ENCODE data around the gene CAPN5. TPM values are rescaled to one million over a fixed set of nuclear protein-coding genes. Genes with fewer than 3 reads are reported as not detected.
"Not testable (repeated sequence)": the region's sequence is repeated elsewhere in the genome, so short reads cannot be mapped to it uniquely, and the experiment has no call there.

The CAPN5 gene
- total RNA-seq, 1 donor from 2014 or later: 2.6 TPM

DNA sequence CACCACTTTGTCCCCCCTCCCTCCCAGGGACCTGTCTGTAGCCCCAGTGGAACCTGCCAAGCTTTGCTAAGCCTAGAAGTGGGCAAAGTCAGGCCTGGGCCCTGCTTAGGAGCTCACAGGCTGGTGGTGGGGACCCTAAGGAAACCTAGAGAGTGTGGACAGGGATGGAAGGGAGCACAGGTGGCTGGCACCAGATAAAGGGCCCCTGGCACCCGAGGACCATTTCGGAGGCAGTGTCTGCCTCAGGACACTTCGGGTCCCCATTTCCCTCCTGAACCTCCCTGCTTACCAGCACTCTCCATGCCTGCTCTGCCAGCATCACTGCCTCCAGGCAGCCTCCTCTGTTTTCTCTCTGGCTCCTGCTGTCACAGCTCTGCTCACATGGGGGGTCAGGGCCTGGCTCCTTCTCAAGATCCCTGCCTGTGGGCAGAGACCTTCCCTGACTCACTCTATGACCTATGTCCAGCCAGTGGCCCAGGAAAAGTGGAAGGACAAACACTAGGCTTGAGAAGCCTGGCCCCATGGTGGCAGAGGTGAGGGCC lies 22.3 kb downstream of the CAPN5 start:
- no peak for ATAC-seq (ENCODE audit: poor library complexity)
- intact Hi-C loops (cut with DNase I): no loop called here
- peak; percentile 33 for DNase-seq

DNA sequence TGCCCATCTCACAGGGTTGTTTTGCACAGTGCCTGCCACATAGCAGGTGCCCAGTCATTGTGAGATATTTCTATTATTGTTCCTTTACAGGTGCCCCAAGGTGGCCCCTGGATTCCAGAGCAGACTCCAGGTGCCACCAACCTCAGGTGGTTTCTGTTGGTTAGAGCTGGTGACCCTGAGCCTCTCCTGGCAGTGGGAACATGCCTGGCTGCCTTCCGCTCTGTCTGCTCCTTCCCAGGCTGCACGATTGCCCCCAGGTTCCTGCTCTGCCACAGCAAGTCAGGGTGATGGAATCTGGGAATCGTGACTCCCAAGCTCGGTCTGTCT lies 23.2 kb downstream of the CAPN5 start:
- no peak for ATAC-seq (ENCODE audit: poor library complexity)
- intact Hi-C loops (cut with DNase I): loop anchor here (2.0 kb wide), 1 partner anchor 43 kb away; no protein-coding TSS in a partner anchor
- DNase-seq: no peak

DNA sequence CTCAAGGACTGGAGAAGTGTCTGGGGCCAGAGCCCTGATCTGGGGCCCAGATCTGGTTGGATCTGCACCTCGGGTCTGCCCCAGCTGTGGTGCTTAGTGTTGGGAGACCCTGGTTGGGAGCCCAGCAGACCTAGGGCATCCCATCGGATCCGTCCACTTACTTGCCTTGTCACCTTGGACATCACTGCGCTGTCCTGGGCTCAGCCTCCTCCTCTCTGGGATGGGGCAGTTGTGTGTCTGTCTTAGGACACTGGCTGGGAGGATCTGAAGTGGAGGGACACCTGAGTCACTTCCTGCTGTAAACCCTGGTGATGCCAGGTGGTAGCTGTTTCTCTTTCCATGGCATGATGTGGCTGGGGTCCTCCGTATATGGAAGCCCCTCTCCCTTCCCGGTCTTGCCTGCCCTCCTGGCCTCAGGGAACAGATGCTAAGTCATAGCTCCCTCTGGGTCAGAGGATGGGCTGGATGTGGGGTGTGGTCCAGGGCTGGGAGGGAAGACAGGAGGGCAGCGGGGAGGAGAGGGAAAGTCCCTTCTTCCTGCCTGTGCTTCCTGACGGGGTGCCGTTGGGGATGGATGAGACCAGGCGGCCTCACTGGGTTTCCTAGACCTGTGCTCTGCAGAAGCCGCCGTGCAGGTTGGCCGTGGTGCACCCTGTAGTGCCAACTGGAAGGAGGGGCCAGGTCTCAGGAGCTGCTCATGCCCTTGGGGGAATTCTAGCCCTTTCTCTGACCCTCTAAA lies 23.8 kb downstream of the CAPN5 start:
- DNase-seq: peak; percentile 35
- intact Hi-C loops (cut with DNase I): loop anchor here (2.0 kb wide), 1 partner anchor 44 kb away; no protein-coding TSS in a partner anchor
- ATAC-seq (ENCODE audit: poor library complexity): no peak

DNA sequence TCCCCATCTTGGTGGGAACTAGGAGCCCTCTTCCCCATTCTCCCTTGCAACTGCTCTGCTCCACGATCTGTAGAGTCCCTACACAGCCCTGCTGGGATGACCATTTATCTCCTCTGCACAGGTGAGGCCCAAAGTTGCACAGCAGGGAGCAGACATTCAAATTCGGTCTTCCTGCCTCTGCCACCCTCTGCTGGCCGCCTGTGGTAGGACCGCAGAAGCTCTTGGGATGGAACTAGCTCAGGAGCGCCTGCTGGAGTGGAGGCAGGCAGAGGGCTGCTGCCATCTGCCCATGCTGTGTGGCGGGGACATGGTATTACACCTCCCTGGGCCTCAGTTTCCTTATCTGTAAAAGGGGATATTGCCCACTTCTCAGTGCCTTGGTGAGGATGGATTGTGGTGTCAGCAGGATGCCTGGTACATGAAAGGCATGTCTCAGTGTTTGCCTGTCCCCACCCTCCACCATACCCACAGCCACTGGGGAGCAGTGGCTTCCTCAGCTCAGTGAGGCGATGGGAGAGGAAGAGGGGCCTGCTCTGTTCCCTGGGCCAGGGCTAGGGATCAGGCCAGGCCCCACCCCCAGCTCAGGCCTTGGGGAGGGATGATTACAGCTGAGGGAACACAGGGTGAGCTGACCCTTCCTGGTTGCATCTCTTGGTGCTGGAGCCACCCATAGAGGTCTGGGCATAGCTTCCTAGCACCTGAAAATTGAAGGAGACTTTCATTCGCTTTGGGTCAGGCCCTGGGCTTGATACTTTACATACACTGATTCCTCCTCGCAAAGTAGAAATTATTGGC lies 24.6 kb downstream of the CAPN5 start:
- ATAC-seq (ENCODE audit: poor library complexity): peak; percentile 85
- intact Hi-C loops (cut with DNase I): loop anchor here (2.0 kb wide), 1 partner anchor 45 kb away; no protein-coding TSS in a partner anchor
- DNase-seq: peak; percentile 90

DNA sequence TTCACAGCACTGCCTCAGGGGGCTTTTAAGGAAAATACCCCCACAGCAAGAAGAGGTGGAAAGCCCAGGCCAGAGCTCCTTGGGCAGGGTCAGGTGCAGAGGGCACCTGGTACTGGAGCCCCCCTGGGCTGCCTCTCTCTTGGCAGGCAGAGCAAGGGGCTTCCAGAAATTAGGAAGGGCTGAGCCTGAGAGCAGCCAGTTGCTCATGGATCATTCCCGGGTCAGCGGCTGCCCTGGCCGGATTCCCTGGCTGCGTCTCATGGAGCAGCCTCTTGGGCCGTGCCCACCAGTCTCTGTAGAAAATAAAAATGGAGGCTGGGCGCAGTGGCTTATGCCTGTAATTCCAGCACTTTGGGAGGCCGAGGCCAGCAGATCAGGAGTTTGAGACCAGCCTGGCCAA lies 25.6 kb downstream of the CAPN5 start:
- intact Hi-C loops (cut with DNase I): no loop called here
- ATAC-seq (ENCODE audit: poor library complexity) (no peak), DNase-seq (peak; percentile 47)

DNA sequence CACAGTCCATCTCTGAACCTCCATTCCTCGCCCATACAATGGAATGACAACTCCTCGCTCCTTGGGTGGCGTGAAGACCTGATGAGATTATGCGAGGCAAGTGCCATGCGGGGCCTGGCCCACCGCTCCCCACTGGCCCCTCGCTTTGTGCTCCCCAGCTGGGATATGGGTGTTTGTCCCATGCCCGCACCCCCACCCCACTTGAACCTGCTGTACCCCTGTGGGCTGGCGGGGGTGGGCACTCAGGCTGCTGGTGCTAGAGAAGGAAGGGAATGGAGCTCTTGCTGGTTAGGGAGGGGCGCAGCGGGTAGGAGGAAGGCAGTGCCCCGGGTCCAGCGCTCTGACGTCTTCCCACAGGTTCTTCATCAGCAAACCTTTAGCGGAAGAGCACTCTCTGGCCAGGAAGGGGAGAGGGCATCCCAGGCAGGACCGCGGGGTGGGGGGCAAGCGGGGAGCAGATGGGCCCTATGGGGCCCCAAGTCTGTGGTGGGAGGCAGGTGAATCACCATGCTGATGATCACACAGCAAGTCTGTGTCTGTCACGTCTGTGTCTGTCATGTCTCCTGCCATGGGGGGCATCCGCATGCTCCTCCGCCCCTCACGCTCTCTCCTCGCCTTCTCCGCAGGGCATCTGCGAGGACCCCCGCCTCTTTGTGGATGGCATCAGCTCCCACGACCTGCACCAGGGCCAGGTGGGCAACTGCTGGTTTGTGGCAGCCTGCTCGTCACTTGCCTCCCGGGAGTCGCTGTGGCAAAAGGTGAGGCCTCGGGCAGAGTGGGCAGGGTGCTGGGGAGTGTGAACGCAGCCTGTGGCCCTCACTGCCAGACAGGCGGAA lies 26.5 kb downstream of the CAPN5 start:
- intact Hi-C loops (cut with DNase I): no loop called here
- ATAC-seq (ENCODE audit: poor library complexity): no peak
- DNase-seq: peak; percentile 41

DNA sequence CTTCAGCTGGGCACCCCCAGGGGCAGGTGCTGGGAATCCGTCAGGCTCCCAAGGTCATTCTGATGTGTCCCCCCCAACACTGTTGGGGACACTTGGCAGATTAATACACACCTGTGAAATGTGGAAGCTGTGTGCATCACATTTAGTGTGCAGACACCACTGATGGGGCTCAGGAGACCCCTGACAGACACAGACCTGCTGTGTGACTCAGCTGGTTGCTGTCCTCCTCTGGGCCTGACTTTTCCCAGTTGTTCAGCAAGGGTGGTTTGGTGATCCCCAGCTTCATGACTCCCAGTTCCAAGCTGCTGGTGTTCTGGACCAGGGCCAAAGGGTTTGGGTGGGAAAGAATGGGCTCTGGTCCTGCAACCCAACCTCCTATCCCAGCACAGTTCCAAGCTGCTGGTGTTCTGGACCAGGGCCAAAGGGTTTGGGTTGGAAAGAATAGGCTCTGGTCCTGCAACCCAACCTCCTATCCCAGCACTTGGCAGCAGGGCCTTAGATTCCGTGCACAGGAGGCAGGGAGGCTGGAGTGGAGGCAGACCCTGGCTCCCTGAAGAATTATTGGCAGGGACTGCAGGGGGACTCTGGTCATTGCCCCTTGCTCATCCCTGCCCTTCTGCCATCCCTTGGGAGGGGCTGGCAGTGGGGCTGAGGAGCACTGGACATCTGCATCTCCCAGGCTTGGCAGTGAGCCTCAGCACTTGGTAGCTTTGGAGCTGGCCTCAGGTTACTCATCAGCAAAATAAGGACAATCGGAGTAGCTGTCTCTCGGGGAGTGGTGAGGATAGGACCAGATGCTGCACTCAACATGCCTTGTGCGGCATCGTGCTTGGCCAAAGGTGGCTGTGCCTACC lies 27.4 kb downstream of the CAPN5 start:
- peak; percentile 38 for DNase-seq
- ATAC-seq (ENCODE audit: poor library complexity): no peak
- intact Hi-C loops (cut with DNase I): no loop called here

DNA sequence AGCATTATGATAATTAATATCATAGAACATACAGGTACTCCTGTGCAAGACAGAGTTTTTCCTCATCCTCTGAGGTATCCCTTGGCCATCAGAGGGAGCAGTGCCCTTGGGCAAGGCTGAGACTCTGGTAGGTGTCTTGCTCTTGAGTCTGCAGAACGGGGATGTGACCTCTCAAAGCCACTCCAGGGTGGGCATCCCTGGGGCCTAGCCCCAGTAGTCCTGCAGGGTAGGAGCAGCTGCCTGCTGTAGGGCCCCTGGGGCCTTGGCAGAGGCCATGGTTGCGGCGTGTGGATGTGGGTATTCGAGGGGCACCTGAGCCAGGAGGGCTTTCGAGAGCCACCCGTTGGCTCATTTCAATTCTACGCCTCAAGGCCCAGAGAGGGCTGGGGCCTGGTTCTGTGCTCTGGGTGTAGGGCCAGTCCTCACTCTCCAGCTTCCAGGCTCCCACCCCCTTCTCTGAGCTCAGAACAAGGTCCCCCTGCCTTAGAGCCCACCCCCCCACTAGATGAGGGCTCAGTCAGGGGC lies 28.1 kb downstream of the CAPN5 start:
- intact Hi-C loops (cut with DNase I): no loop called here
- DNase-seq: peak; percentile 24
- ATAC-seq (ENCODE audit: poor library complexity): no peak

DNA sequence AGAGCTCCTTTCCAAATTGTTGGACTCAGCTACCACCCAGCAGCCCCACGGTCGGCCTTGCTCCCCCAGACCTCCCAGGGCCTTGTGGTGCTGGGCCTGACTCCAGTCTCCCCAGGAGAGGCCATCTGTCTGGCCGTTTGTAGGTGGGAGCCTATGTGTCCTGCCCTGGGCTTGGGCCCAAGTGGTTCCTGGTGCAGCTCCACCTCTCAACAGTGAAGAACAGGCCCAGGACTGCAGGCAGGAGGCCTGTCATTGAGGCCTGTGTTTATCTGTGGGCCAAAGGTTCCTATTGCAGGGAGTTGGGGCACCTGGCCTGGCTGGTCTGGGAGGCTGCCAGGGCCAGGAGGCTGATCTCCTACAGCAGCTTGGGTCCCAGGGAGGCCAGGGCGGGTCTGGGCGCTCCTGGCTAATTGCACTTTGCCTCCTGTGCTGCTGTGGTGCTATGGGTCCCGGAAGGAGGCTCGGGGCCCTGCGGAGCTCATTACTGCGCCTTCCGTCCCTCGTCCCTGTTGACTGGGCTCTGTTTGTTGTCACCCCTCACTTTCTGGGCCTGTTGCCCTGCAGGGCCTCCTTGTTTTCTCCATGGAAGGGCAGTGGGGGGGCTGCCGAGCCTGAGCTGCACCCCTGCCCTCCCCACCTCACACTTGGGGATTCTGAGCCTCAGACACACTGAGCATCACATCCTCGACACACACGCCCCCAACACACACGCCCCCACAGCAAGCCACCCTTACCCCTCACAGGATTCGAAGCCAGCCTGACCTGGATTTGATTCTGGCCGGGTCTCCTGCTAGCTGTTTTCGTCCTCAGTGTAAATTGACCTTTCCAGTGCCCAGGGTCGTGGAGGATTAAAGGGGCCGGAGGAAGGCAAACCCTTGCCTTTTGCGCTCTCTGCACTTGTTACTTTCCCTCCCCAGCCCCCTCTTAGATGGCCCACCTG lies 29.1 kb downstream of the CAPN5 start:
- peak; percentile 35 for DNase-seq
- ATAC-seq (ENCODE audit: poor library complexity): peak; percentile 19
- intact Hi-C loops (cut with DNase I): no loop called here

DNA sequence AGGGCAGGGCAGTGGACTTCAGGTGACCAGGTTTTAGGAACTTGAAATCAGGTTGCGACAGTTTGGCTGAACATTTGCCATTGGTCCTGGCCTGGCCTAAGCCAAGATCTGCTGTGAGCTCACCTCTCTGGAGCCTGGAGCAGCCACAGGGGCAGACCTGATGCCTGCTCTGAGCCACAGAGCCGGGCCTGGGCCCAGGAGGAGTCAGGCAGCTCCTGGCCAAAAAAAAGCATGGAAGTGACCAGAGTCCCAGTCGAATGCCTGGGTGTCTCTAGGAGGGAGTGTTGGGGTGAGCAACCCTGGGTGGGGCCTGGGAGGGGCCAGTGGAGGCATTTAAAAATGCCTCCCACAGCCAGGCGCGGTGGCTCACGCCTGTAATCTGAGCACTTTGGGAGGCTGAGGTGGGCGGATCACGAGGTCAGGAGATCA lies 29.8 kb downstream of the CAPN5 start:
- ATAC-seq (ENCODE audit: poor library complexity): no peak
- intact Hi-C loops (cut with DNase I): no loop called here
- peak; percentile 16 for DNase-seq

DNA sequence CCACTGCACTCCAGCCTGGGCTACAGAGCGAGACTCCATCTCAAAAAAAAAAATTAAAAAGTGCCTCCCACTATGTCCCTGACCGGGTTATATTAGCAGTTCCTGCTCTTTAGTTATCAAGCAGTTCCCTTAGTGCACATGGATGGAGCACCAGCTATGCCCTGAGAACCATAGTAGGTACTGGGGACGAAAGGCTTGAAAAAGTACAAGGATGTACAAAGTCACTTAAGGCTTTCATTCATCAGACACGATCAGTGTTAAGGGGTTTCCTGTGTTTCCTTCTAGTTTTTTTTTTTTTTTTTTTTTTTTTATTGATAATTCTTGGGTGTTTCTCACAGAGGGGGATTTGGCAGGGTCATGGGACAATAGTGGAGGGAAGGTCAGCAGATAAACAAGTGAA lies 30.4 kb downstream of the CAPN5 start:
- intact Hi-C loops (cut with DNase I); ATAC-seq (ENCODE audit: poor library complexity); DNase-seq: not testable (repeated sequence)

DNA sequence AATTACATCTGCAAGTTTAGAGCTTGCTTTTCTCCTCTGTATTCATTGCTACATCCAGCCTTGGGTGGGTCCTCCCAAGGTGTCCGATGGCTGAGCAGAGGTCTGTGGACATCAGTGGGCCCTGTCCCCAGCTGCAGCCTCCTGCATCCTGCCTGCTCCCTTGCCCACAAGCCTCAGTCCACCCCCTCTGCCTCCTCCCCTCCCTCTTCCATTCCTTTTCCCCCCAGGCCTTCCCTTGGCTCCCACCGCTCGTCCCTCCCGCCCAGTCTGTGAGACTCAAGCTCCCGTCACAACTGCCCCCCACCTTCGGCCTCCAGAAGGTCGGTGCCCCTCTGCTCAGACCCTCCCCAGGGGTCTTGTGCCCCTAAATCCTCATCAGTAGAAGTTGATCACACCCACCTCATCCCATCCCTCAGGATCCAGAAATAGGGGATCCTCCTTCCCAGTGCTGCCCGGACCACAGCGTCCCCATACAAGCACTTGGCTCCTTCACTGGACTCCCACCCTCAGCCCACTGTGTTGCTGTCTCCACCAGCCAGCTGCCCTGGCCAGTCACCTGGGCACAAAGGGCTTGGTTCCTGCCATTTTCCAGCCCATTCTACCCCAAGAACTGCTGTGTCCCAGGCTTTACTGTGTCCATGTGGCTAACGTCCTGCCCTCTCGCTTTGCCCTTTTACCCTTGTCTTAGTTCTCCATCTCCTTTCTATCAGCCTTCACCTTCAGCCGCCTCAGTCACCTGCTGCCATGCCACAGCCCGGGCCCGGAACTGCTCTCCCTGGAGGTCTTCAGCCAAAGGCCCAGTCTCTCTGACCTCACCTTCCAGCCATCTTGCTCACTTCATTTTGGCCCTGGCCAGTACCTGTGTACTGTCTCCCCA lies 33.6 kb downstream of the CAPN5 start:
- peak; percentile 32 for DNase-seq
- no peak for ATAC-seq (ENCODE audit: poor library complexity)
- intact Hi-C loops (cut with DNase I): no loop called here

DNA sequence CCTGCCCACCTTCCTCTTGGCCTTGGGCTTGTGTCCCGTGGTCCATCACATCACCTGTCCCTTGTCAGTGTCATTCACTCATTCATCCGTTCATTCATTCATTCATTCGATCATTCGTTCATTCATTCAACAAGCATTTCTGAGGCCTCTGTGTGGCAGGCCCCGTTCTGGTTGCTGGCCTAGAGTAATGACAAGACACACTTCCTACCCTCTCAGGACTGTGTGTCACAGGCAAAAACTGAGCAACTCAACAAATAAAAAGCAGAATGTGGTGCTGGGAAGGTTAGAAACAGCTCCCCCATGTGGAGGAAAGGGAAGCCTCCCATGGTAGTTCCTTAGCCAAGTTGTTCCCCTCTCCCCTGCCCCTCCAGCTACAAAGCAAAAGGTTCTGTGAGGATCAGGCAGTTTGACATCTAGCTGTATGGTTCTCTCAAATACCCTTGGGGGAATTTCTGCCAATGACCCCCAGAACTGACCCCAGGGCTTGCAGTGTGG lies 34.3 kb downstream of the CAPN5 start:
- ATAC-seq (ENCODE audit: poor library complexity): no peak
- intact Hi-C loops (cut with DNase I): no loop called here
- no peak for DNase-seq

DNA sequence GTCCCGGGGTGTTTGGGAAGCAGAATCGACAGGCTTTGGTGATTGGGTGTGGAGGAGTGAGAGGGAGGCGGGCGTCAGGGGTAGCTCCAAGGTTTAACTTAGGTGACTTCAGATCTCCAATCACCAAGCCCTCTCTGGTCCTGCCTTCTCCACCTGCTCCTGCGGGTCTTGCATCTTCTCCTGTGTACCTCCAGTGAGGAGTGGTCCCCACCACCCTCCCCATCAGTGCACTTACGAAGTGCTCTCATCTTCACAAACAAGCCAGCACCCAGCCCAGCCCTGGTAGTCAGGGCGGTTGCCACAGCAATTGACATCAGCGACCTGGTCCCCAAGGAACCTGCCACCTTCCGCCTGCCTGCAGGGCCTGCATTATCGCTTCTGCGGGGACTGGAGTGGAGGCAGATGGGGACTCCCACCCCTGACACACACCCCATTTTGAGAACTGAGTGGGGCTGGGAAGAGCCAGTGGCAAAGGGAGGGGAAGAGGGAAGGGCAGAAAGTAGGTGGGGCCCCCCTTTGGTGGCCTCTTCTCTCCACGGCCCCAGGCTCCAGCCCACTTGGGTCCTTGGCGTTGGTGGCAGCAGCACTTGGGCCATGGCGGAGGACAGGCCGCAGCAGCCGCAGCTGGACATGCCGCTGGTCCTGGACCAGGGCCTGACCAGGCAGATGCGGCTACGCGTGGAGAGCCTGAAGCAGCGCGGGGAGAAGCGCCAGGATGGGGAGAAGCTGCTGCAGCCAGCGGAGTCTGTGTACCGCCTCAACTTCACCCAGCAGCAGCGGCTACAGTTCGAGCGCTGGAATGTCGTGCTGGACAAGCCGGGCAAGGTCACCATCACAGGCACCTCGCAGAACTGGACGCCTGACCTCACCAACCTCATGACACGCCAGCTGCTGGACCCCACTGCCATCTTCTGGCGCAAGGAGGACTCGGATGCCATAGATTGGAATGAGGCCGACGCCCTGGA lies 35.8 kb downstream of the CAPN5 start, which contains the start of gene OMP:
Gene OMP, plus strand, starts transcription at position 595 of the 965 bp plus-strand sequence. Its CDS starts 0 bp downstream, at position 595.
- DNase-seq: peak; percentile 24
- intact Hi-C loops (cut with DNase I): no loop called here
- ATAC-seq (ENCODE audit: poor library complexity): no peak
